NK-92 treated with Interleukin-12 subunit alpha and Interleukin-12 subunit beta, amount 100 ng/mL, for 24 hours (cell line): Measurements from ENCODE around the gene SMURF1.
A peak's percentile ranks its signal among the peaks of the same experiment; 100 is the strongest.
"Not testable (repeated sequence)": the region's sequence is repeated elsewhere in the genome, so short reads cannot be mapped to it uniquely, and the experiment has no call there.

Experiments used
- DNase-seq: peaks from one replicate; lab custom pipeline; 2025; lab: John Stamatoyannopoulos, UW

The SMURF1 gene

GRCh38 chr7:99143853-99144672 is at the start of gene SMURF1:
SMURF1 (minus strand) TSS chr7:99144108; CDS start chr7:99143780, 328 bp downstream.
- DNase-seq, result peak; percentile 65

GRCh38 chr7:99191869-99192596 is 48.1 kb upstream of the SMURF1 start:
- DNase-seq, result no peak

GRCh38 chr7:99190359-99191009 is 46.6 kb upstream of the SMURF1 start:
- no peak for DNase-seq

GRCh38 chr7:99189222-99189621 is 45.3 kb upstream of the SMURF1 start:
- DNase-seq, result no peak

GRCh38 chr7:99188221-99188620 is 44.3 kb upstream of the SMURF1 start:
- no peak for DNase-seq

- no peak for DNase-seq
Observed at GRCh38 chr7:99184532-99185218, 40.8 kb upstream of the SMURF1 start.

- no peak for DNase-seq
Observed at GRCh38 chr7:99180067-99180650, 36.3 kb upstream of the SMURF1 start.

GRCh38 chr7:99177165-99177564 is 33.3 kb upstream of the SMURF1 start:
- no peak for DNase-seq

- peak; percentile 26 for DNase-seq
Observed at GRCh38 chr7:99173787-99174186, 29.9 kb upstream of the SMURF1 start.

- DNase-seq, result no peak
Observed at GRCh38 chr7:99171731-99172130, 27.8 kb upstream of the SMURF1 start.

GRCh38 chr7:99170730-99171074 is 26.8 kb upstream of the SMURF1 start:
- DNase-seq, result no peak

GRCh38 chr7:99170065-99170729 is 26.3 kb upstream of the SMURF1 start:
- DNase-seq, result no peak

GRCh38 chr7:99167072-99167471 is 23.2 kb upstream of the SMURF1 start:
- DNase-seq, result no peak

GRCh38 chr7:99165816-99166215 is 21.9 kb upstream of the SMURF1 start:
- no peak for DNase-seq

GRCh38 chr7:99163669-99164068 is 19.8 kb upstream of the SMURF1 start:
- DNase-seq, result not testable (repeated sequence)

- no peak for DNase-seq
Observed at GRCh38 chr7:99156649-99157048, 12.7 kb upstream of the SMURF1 start.

GRCh38 chr7:99155211-99155610 is 11.3 kb upstream of the SMURF1 start:
- no peak for DNase-seq

- DNase-seq, result no peak
Observed at GRCh38 chr7:99146979-99147378, 3.1 kb upstream of the SMURF1 start.

GRCh38 chr7:99143521-99143852 is 421 bp downstream of the SMURF1 start:
- DNase-seq, result no peak

GRCh38 chr7:99142727-99143520 is 984 bp downstream of the SMURF1 start:
- peak; percentile 91 for DNase-seq
